ENCODE measurements around the gene GLRA3.
"Not testable (repeated sequence)": the region's sequence is repeated elsewhere in the genome, so short reads cannot be mapped to it uniquely, and the experiment has no call there.

Gene GLRA3

GRCh38 chr4:174828845-174829701 is at the start of gene GLRA3:
TSS of gene GLRA3 (minus strand) at chr4:174829247. CDS start at chr4:174828811, 436 bp downstream.
- no peak for DNase-seq (ENCODE audit: low spot score)

- DNase-seq (ENCODE audit: low spot score), result no peak
Observed at GRCh38 chr4:174874898-174875297, 45.9 kb upstream of the GLRA3 start.

- DNase-seq (ENCODE audit: low spot score), result no peak
Observed at GRCh38 chr4:174873931-174874330, 44.9 kb upstream of the GLRA3 start.

- DNase-seq (ENCODE audit: low spot score), result not testable (repeated sequence)
Observed at GRCh38 chr4:174873146-174873545, 44.1 kb upstream of the GLRA3 start.

GRCh38 chr4:174871407-174871806 is 42.4 kb upstream of the GLRA3 start:
- DNase-seq (ENCODE audit: low spot score), result no peak

- no peak for DNase-seq (ENCODE audit: low spot score)
Observed at GRCh38 chr4:174870311-174870710, 41.3 kb upstream of the GLRA3 start.

- no peak for DNase-seq (ENCODE audit: low spot score)
Observed at GRCh38 chr4:174869339-174869738, 40.3 kb upstream of the GLRA3 start.

- DNase-seq (ENCODE audit: low spot score), result no peak
Observed at GRCh38 chr4:174867903-174868302, 38.9 kb upstream of the GLRA3 start.

- no peak for DNase-seq (ENCODE audit: low spot score)
Observed at GRCh38 chr4:174865418-174865985, 36.5 kb upstream of the GLRA3 start.

- DNase-seq (ENCODE audit: low spot score), result no peak
Observed at GRCh38 chr4:174864031-174864430, 35.0 kb upstream of the GLRA3 start.

GRCh38 chr4:174860588-174860987 is 31.5 kb upstream of the GLRA3 start:
- DNase-seq (ENCODE audit: low spot score), result no peak

GRCh38 chr4:174859904-174860303 is 30.9 kb upstream of the GLRA3 start:
- no peak for DNase-seq (ENCODE audit: low spot score)

- DNase-seq (ENCODE audit: low spot score), result no peak
Observed at GRCh38 chr4:174856926-174857800, 28.1 kb upstream of the GLRA3 start.

- DNase-seq (ENCODE audit: low spot score), result no peak
Observed at GRCh38 chr4:174855050-174855449, 26.0 kb upstream of the GLRA3 start.

- no peak for DNase-seq (ENCODE audit: low spot score)
Observed at GRCh38 chr4:174853629-174854028, 24.6 kb upstream of the GLRA3 start.

- DNase-seq (ENCODE audit: low spot score), result no peak
Observed at GRCh38 chr4:174848596-174848995, 19.5 kb upstream of the GLRA3 start.

GRCh38 chr4:174847801-174848427 is 18.9 kb upstream of the GLRA3 start:
- no peak for DNase-seq (ENCODE audit: low spot score)

GRCh38 chr4:174835536-174835935 is 6.5 kb upstream of the GLRA3 start:
- no peak for DNase-seq (ENCODE audit: low spot score)

- no peak for DNase-seq (ENCODE audit: low spot score)
Observed at GRCh38 chr4:174834477-174834876, 5.4 kb upstream of the GLRA3 start.

GRCh38 chr4:174826660-174827059 is 2.4 kb downstream of the GLRA3 start:
- no peak for DNase-seq (ENCODE audit: low spot score)

- no peak for DNase-seq (ENCODE audit: low spot score)
Observed at GRCh38 chr4:174815282-174815681, 13.8 kb downstream of the GLRA3 start.

- no peak for DNase-seq (ENCODE audit: low spot score)
Observed at GRCh38 chr4:174813292-174813691, 15.8 kb downstream of the GLRA3 start.
